ENCODE data around the gene PCDH1. TPM values are rescaled to one million over a fixed set of nuclear protein-coding genes. Genes with fewer than 3 reads are reported as not detected.
A peak's percentile ranks its signal among the peaks of the same experiment; 100 is the strongest.
"Not testable (repeated sequence)": the region's sequence is repeated elsewhere in the genome, so short reads cannot be mapped to it uniquely, and the experiment has no call there.

PCDH1 gene
- not detected for total RNA-seq

DNA sequence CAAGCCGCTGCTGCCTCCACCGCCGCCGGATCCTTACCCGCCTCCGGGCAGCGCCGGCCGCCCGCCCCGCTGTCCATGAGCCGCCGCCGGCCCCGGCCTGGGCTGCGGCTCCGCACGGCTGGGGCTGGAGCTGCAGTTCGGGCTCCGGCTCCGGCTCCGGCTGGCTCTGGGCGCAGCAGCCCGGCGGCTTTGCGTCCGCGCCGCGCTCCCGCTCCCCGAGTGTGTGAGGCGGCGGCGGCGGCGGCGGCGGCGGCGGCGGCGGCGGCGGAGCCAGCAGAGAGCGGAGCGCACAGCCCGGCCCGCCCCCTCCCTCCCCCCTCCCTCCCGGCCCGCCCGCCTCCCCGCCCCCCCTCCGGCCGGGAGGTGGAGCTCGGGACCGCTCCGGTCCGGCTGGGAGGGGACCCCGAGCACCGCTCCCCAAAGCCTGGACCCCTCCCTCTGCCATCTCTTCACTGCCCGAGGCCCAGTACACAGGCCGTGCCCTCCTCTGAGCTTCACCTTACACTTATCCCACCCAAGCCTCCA lies at the start of gene PCDH1:
TSS of gene PCDH1 (minus strand) at position 225 of the 525 bp plus-strand sequence. CDS start at position 77, 148 bp downstream.
- ChIA-PET POLR2A (interaction anchor here (0.5 kb wide), 1 partner anchor 41 kb away, joined by 3 read pairs; no protein-coding TSS in a partner anchor), CTCF (interaction anchor here (0.8 to 7.8 kb wide), 32 partner anchors 9 to 286 kb away, joined by 3 to 148 read pairs (median 7); partner anchors contain the start of genes ARAP3, HDAC3, PCDH12 and RELL2)
- H3K27ac Mint-ChIP-seq: no peak within 1 kb of the TSS
- H3K36me3 Mint-ChIP-seq (ENCODE audit: low read depth): no peaks in the 10 kb centered on the region
- H3K9me3 Mint-ChIP-seq (ENCODE audit: insufficient read depth): no peaks in the 10 kb centered on the region
- DNase-seq (no peak), ATAC-seq (peak; percentile 21)
- peaks cover 76% of the 10 kb centered on the region for H3K27me3 Mint-ChIP-seq (ENCODE audit: low read depth)
- H3K4me3 Mint-ChIP-seq: peak within 1 kb of the TSS; percentile 30
- peaks cover 24% of the 10 kb centered on the region for H3K4me1 Mint-ChIP-seq (ENCODE audit: low read depth)

DNA sequence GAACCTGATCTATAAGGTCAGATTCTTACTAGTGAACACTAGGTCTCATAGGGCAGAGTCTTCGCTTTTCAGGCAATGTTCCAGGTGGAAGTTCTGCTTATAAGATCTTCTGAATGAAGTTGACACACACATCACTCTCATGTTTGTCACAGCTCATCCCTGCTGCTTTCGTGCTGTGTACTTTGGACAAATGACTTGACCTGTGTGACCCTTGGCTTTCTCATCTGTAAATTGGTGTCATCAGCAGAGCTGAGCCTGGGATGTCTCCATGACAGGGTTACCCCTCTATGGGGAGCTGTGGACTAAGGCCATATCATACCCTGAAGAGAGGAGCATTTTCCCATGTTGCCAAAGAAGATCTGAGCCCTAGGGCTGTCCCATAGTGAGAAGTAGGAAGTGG lies 48.2 kb upstream of the PCDH1 start:
- no peak overlapping the region for H3K27ac Mint-ChIP-seq
- H3K9me3 Mint-ChIP-seq (ENCODE audit: insufficient read depth): no peaks in the 10 kb centered on the region
- H3K36me3 Mint-ChIP-seq (ENCODE audit: low read depth): peaks cover 47% of the 10 kb centered on the region
- no peaks in the 10 kb centered on the region for H3K27me3 Mint-ChIP-seq (ENCODE audit: low read depth)
- DNase-seq (no peak), ATAC-seq (no peak)
- H3K4me1 Mint-ChIP-seq (ENCODE audit: low read depth): peaks cover 41% of the 10 kb centered on the region
- ChIA-PET CTCF (interaction anchor here (1.0 to 1.1 kb wide), 2 partner anchors 34 to 43 kb away, joined by 3 to 4 read pairs; no protein-coding TSS in a partner anchor), POLR2A (no interaction called here)
- H3K4me3 Mint-ChIP-seq: no peak overlapping the region

DNA sequence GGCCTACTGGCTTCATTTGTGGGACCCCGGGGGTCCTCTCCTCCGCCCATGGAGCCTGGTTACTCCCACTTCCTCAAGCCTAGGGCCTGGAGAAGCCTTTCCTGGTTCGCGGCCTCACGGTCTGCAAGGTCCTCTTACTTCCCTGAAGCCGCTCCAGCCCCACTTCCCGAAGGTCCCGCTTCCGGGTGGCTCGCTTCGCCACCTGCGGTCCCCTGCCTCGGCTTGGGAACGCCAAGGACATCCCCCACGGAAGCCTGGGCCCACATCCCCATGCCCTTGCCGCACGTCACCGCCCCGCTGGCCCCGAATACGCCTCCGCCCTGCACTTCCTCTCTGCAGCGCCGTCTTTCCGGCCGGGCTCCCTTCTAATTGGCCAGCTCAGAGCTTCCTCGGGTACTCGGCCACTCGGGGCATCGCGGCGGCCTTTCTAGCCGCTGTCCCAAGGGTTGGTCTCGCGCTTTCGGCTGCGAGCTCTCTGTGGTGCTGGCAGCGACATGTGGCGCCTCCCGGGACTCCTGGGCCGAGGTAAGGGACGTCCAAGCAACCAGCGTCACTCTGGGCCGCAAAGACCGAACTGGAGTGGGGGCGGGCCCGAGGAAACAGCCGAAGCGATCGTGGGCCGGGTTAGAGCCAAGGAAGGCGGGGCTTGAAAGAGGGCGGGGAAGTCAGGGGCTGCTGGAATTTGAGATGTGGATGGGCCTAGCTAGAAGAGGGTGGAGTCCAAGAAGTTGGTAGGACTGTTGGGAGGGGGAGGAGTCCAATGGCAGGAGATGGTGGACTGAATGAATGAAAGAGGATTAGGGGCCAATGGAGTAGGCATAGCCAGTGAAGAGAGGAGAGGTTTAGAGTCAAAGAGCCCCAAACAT lies 45.5 kb upstream of the PCDH1 start, which contains the start of gene DELE1:
TSS of gene DELE1 (plus strand) at position 424 of the 866 bp plus-strand sequence. CDS start at position 495, 71 bp downstream.
- peak within 1 kb of the TSS; percentile 91 for H3K4me3 Mint-ChIP-seq
- POLR2A ChIA-PET: interaction anchor here (0.6 to 1.9 kb wide), 23 partner anchors 9 to 305 kb away, joined by 3 to 27 read pairs (median 4); partner anchors contain the start of genes DIAPH1, FCHSD1, NDFIP1 and PCDH12
- no peaks in the 10 kb centered on the region for H3K9me3 Mint-ChIP-seq (ENCODE audit: insufficient read depth)
- peaks cover 38% of the 10 kb centered on the region for H3K4me1 Mint-ChIP-seq (ENCODE audit: low read depth)
- peak within 1 kb of the TSS; percentile 93 for H3K27ac Mint-ChIP-seq
- CTCF ChIA-PET: interaction anchor here (0.8 to 7.7 kb wide), 14 partner anchors 8 to 331 kb away, joined by 3 to 59 read pairs (median 3); partner anchors contain the start of genes PCDH12 and RNF14
- H3K36me3 Mint-ChIP-seq (ENCODE audit: low read depth): peaks cover 32% of the 10 kb centered on the region
- peak; percentile 94 for DNase-seq
- no peaks in the 10 kb centered on the region for H3K27me3 Mint-ChIP-seq (ENCODE audit: low read depth)
- ATAC-seq: peak; percentile 98

GRCh38 chr5:141922827-141923447 lies 44.7 kb upstream of the PCDH1 start:
- ChIA-PET CTCF (interaction anchor here (0.8 to 7.7 kb wide), 16 partner anchors 7 to 331 kb away, joined by 3 to 59 read pairs (median 3); partner anchors contain the start of genes PCDH12 and RNF14), POLR2A (interaction anchor here (0.6 to 1.9 kb wide), 19 partner anchors 9 to 240 kb away, joined by 3 to 27 read pairs (median 5); partner anchors contain the start of genes NDFIP1, PCDH12 and RNF14)
- not testable (repeated sequence) for DNase-seq; H3K27me3 Mint-ChIP-seq (ENCODE audit: low read depth); H3K9me3 Mint-ChIP-seq (ENCODE audit: insufficient read depth); ATAC-seq
- Mint-ChIP-seq H3K4me3 (peak overlapping the region; percentile 91), H3K4me1 (ENCODE audit: low read depth) (peaks cover 35% of the 10 kb centered on the region), H3K36me3 (ENCODE audit: low read depth) (peaks cover 25% of the 10 kb centered on the region), H3K27ac (peak overlapping the region; percentile 93)

- H3K4me1 Mint-ChIP-seq (ENCODE audit: low read depth): peaks cover 21% of the 10 kb centered on the region
- ATAC-seq (no peak), DNase-seq (no peak)
- H3K36me3 Mint-ChIP-seq (ENCODE audit: low read depth): peaks cover 8% of the 10 kb centered on the region
- H3K9me3 Mint-ChIP-seq (ENCODE audit: insufficient read depth): no peaks in the 10 kb centered on the region
- H3K27me3 Mint-ChIP-seq (ENCODE audit: low read depth): peaks cover 19% of the 10 kb centered on the region
- H3K27ac Mint-ChIP-seq: no peak overlapping the region
- POLR2A ChIA-PET: interaction anchor here (0.7 kb wide), 1 partner anchor 34 kb away, joined by 3 read pairs; no protein-coding TSS in a partner anchor
- no peak overlapping the region for H3K4me3 Mint-ChIP-seq
- CTCF ChIA-PET: interaction anchor here (1.3 to 7.7 kb wide), 3 partner anchors 37 to 229 kb away, joined by 3 to 59 read pairs (median 4); partner anchors contain the start of gene PCDH12
These were observed 42.6 kb upstream of the PCDH1 start for GRCh38 chr5:141920771-141921170.

- Mint-ChIP-seq H3K36me3 (ENCODE audit: low read depth) (peaks cover 3% of the 10 kb centered on the region), H3K9me3 (ENCODE audit: insufficient read depth) (no peaks in the 10 kb centered on the region), H3K4me3 (no peak overlapping the region), H3K27me3 (ENCODE audit: low read depth) (peaks cover 31% of the 10 kb centered on the region), H3K27ac (no peak overlapping the region), H3K4me1 (ENCODE audit: low read depth) (peaks cover 16% of the 10 kb centered on the region)
- DNase-seq: no peak
- no peak for ATAC-seq
- ChIA-PET CTCF (interaction anchor here (0.6 to 7.7 kb wide), 4 partner anchors 40 to 228 kb away, joined by 3 to 59 read pairs (median 7); no protein-coding TSS in a partner anchor), POLR2A (no interaction called here)
These were observed 41.3 kb upstream of the PCDH1 start for GRCh38 chr5:141919218-141920119.

DNA sequence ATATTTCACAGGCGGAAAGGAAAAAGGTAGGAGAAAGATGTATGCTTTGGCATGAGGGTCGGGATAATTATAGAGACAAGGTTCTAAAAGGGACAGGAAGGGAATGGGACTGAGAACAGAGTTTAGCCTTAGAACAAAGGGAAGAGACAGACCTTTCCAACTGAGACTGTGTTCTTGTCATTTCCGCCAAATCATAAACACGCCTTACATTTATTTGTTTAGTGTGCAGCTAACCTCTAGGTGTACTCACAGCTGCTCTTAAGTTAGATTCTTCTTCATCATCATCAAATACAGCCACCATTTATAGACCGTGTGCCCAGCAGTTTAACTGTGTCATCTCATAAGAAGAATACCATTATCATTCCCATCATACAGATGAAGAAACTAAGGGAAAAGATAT lies 39.5 kb upstream of the PCDH1 start:
- Mint-ChIP-seq H3K4me3 (no peak overlapping the region), H3K36me3 (ENCODE audit: low read depth) (no peaks in the 10 kb centered on the region), H3K27ac (no peak overlapping the region), H3K27me3 (ENCODE audit: low read depth) (peaks cover 44% of the 10 kb centered on the region), H3K9me3 (ENCODE audit: insufficient read depth) (no peaks in the 10 kb centered on the region), H3K4me1 (ENCODE audit: low read depth) (peaks cover 11% of the 10 kb centered on the region)
- ATAC-seq (no peak), DNase-seq (no peak)
- ChIA-PET CTCF (interaction anchor here (0.9 to 7.7 kb wide), 6 partner anchors 12 to 226 kb away, joined by 3 to 59 read pairs (median 4); partner anchors contain the start of genes PCDH12 and RNF14), POLR2A (no interaction called here)

DNA sequence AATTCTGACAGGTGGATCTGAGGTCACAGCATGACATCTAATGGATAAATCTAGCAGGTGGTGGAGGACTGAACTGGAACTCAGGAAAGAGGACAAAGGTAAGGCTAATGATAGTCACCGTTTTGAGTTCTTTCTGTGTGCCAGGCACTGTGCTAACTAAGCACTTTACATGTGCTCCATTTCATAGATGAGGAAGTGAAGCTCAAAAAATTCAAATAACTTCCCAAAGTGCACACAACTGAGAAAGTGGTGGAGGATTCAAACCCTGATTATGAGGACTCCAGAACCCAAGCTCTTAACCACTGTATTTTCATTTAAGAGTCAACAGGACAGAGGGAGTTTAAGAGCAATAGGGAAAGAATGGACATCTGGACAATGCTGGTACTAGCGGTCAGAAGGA lies 38.3 kb upstream of the PCDH1 start:
- peaks cover 47% of the 10 kb centered on the region for H3K27me3 Mint-ChIP-seq (ENCODE audit: low read depth)
- CTCF ChIA-PET: interaction anchor here (1.0 to 5.3 kb wide), 8 partner anchors 10 to 247 kb away, joined by 3 to 44 read pairs (median 4); partner anchors contain the start of gene PCDH12
- no peak for DNase-seq
- no peaks in the 10 kb centered on the region for H3K36me3 Mint-ChIP-seq (ENCODE audit: low read depth)
- H3K27ac Mint-ChIP-seq: no peak overlapping the region
- H3K4me3 Mint-ChIP-seq: no peak overlapping the region
- POLR2A ChIA-PET: no interaction called here
- H3K4me1 Mint-ChIP-seq (ENCODE audit: low read depth): peaks cover 8% of the 10 kb centered on the region
- H3K9me3 Mint-ChIP-seq (ENCODE audit: insufficient read depth): no peaks in the 10 kb centered on the region
- ATAC-seq: no peak

DNA sequence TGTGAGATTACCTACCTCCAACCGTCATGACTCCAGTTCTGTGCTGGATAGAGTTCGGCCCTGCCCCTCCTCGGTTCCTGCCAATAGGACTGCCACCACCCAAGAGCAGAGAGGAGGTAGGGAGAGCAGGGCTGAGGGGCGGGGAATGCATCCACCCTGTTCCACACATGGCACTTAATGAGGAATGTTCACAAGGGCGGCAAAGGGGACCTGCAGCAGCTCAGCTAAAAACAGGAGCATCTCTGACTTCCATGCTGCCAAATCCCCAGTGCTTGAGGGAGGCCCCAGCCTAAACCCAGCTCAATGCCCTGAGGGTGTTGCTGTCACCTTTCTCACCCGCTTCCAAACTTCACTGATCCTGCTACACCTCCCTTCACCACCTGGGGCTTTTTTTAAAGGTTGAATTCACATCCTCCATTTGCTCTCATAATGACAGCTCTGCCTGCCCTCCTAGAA lies 37.7 kb upstream of the PCDH1 start:
- H3K27me3 Mint-ChIP-seq (ENCODE audit: low read depth): peaks cover 47% of the 10 kb centered on the region
- CTCF ChIA-PET: interaction anchor here (0.9 to 5.3 kb wide), 13 partner anchors 8 to 264 kb away, joined by 3 to 44 read pairs (median 3); partner anchors contain the start of genes DELE1, PCDH12 and RNF14
- POLR2A ChIA-PET: no interaction called here
- peaks cover 8% of the 10 kb centered on the region for H3K4me1 Mint-ChIP-seq (ENCODE audit: low read depth)
- no peak for DNase-seq
- no peak overlapping the region for H3K27ac Mint-ChIP-seq
- H3K36me3 Mint-ChIP-seq (ENCODE audit: low read depth): no peaks in the 10 kb centered on the region
- ATAC-seq: no peak
- no peaks in the 10 kb centered on the region for H3K9me3 Mint-ChIP-seq (ENCODE audit: insufficient read depth)
- no peak overlapping the region for H3K4me3 Mint-ChIP-seq

DNA sequence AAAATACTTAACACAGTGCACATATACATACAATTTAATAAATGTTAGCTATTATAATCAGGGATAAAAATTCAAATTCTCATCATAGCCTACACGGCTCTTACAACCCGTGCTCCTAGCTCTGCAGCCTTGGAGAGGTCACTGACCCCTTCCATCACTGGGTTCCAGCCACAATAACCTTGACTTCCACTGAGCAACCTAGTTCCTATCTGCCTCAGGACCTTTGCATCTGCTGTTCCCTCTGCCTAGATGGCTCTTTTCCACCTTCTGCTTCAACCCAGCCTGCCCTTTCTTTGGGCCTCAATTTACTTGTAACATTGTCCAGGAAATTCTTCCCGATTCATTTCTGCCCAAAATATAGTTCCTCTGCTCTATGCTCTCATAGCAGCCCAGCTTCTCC lies 36.6 kb upstream of the PCDH1 start:
- CTCF ChIA-PET: interaction anchor here (0.8 to 5.3 kb wide), 9 partner anchors 7 to 263 kb away, joined by 3 to 44 read pairs (median 7); partner anchors contain the start of genes GNPDA1 and PCDH12
- H3K36me3 Mint-ChIP-seq (ENCODE audit: low read depth): no peaks in the 10 kb centered on the region
- ATAC-seq: no peak
- no peaks in the 10 kb centered on the region for H3K9me3 Mint-ChIP-seq (ENCODE audit: insufficient read depth)
- no peak for DNase-seq
- POLR2A ChIA-PET: interaction anchor here (1.6 kb wide), 1 partner anchor 9 kb away, joined by 6 read pairs; the partner anchor contains the start of gene DELE1
- H3K27me3 Mint-ChIP-seq (ENCODE audit: low read depth): peaks cover 47% of the 10 kb centered on the region
- peaks cover 8% of the 10 kb centered on the region for H3K4me1 Mint-ChIP-seq (ENCODE audit: low read depth)
- no peak overlapping the region for H3K4me3 Mint-ChIP-seq
- no peak overlapping the region for H3K27ac Mint-ChIP-seq
